IMR-90 (cell line): ENCODE results near the gene PRKAG2. TPM values are rescaled to one million over a fixed set of nuclear protein-coding genes. Genes with fewer than 3 reads are reported as not detected.

Experiments used
- ATAC-seq: fragments of 200-7000 bp; cut with Tn5 transposase; 2 replicates; pipeline ENCODE4 v1.9.1; 2020; ENCODE audit warnings: low read depth, mild to moderate bottlenecking, moderate library complexity
- BruUV-seq: library from RNA; stranded (reverse); fragments of 400-500 nt; replicated peaks from 2 replicates; lab custom pipeline; 2021; lab: Mats Ljungman, UMichigan
- CTCF ChIA-PET: fragments of 300-600 bp; formaldehyde crosslinking; extraction: SDS; loops from one replicate; lab custom pipeline; 2021; ENCODE audit warnings: antibody characterized with exemption; lab: Yijun Ruan, JAX
- POLR2A ChIA-PET: fragments of 300-600 bp; sonication (Branson Sonifier 250); formaldehyde crosslinking; loops from one replicate; lab custom pipeline; 2022; ENCODE audit warnings: antibody characterized with exemption; ENCODE audit not compliant: unreplicated experiment; lab: Charles Lee
- DNase-seq: peaks from one replicate; pipeline ENCODE4 v3.0.0; 2013
- H2AFZ ChIP-seq: replicated peaks from 2 replicates; pipeline ENCODE3; 2013; ENCODE audit warnings: low read length, mild to moderate bottlenecking; ENCODE audit not compliant: poor library complexity
- H2AK5ac ChIP-seq: 2 replicates; pipeline ENCODE4 v1.6.1; 2013; ENCODE audit warnings: low read depth, low read length, inconsistent platforms
- H2AK9ac ChIP-seq: replicated peaks from 2 replicates; pipeline ENCODE3; 2013; ENCODE audit warnings: mild to moderate bottlenecking, low read depth, low read length, moderate library complexity; ENCODE audit not compliant: poor library complexity
- H2BK120ac ChIP-seq: 2 replicates; pipeline ENCODE4 v1.6.1; 2013; ENCODE audit warnings: low read depth, low read length, inconsistent platforms
- H2BK15ac ChIP-seq: 3 replicates; pipeline ENCODE4 v1.6.1; 2013; ENCODE audit warnings: low read depth, low read length, inconsistent platforms
- H2BK20ac ChIP-seq: 2 replicates; pipeline ENCODE4 v1.6.1; 2013; ENCODE audit warnings: low read depth, mild to moderate bottlenecking, inconsistent platforms, low read length, moderate library complexity
- H2BK5ac ChIP-seq: 2 replicates; pipeline ENCODE4 v1.6.1; 2013; ENCODE audit warnings: mild to moderate bottlenecking, low read depth, low read length, inconsistent platforms; ENCODE audit not compliant: poor library complexity, severe bottlenecking
- H3K14ac ChIP-seq: replicated peaks from 2 replicates; pipeline ENCODE4 v1.6.1; 2013; ENCODE audit warnings: low read depth, low read length, inconsistent platforms
- H3K18ac ChIP-seq: 2 replicates; pipeline ENCODE4 v1.6.1; 2013; ENCODE audit warnings: low read depth, low read length, control low read depth
- H3K23ac ChIP-seq: 2 replicates; pipeline ENCODE4 v1.6.1; 2013; ENCODE audit warnings: low read depth, low read length, inconsistent platforms
- H3K27ac ChIP-seq: 2 replicates; pipeline ENCODE4 v1.5.1; 2013; ENCODE audit warnings: mild to moderate bottlenecking, control low read depth, low read length; ENCODE audit not compliant: insufficient read depth
- H3K27me3 ChIP-seq: 2 replicates; pipeline ENCODE4 v1.6.1; 2013; ENCODE audit warnings: low read length; ENCODE audit not compliant: control insufficient read depth, insufficient read depth
- H3K36me3 ChIP-seq: 2 replicates; pipeline ENCODE4 v1.6.1; 2013; ENCODE audit warnings: low read length, mixed read lengths; ENCODE audit not compliant: control insufficient read depth, insufficient read depth
- H3K4ac ChIP-seq: 2 replicates; pipeline ENCODE4 v1.6.1; 2013; ENCODE audit warnings: low read depth, low read length, inconsistent platforms
- H3K4me1 ChIP-seq: 2 replicates; pipeline ENCODE4 v1.6.1; 2013; ENCODE audit warnings: low read length, mixed read lengths; ENCODE audit not compliant: control insufficient read depth, insufficient read depth
- H3K4me2 ChIP-seq: 2 replicates; pipeline ENCODE4 v1.6.1; 2013; ENCODE audit warnings: low read depth, mild to moderate bottlenecking, control low read depth, low read length, moderate library complexity
- H3K4me3 ChIP-seq: 2 replicates; pipeline ENCODE4 v1.5.1; 2013; ENCODE audit warnings: low read depth, mild to moderate bottlenecking, control low read depth, low read length, moderate library complexity; ENCODE audit not compliant: insufficient read depth
- H3K56ac ChIP-seq: 2 replicates; pipeline ENCODE4 v1.6.1; 2013; ENCODE audit warnings: low read length, inconsistent platforms; ENCODE audit not compliant: insufficient read depth; ENCODE audit errors: extremely low read depth
- H3K79me1 ChIP-seq, 2 experiments: 2 replicates each; pipeline ENCODE4 v1.6.1; 2013; ENCODE audit warnings: low read length in 2 of 2, inconsistent platforms in 1 of 2, low read depth in 1 of 2
- H3K9ac ChIP-seq: 2 replicates; pipeline ENCODE4 v1.6.1; 2013; ENCODE audit warnings: low read depth, low read length, control low read depth
- H3K9me1 ChIP-seq: 2 replicates; pipeline ENCODE4 v1.6.1; 2013; ENCODE audit warnings: low read length, inconsistent platforms; ENCODE audit not compliant: insufficient read depth
- H3K9me3 ChIP-seq: 2 replicates; pipeline ENCODE4 v1.6.1; 2013; ENCODE audit warnings: low read length; ENCODE audit not compliant: control insufficient read depth, insufficient read depth
- H4K20me1 ChIP-seq: 2 replicates; pipeline ENCODE4 v1.6.1; 2013; ENCODE audit warnings: low read length, inconsistent platforms; ENCODE audit not compliant: insufficient read depth
- H4K5ac ChIP-seq: 2 replicates; pipeline ENCODE4 v1.6.1; 2013; ENCODE audit warnings: mild to moderate bottlenecking, low read depth, low read length, control low read depth
- H4K8ac ChIP-seq, 2 experiments: 2 replicates each; pipeline ENCODE4 v1.6.1; 2013; ENCODE audit warnings: low read depth in 2 of 2, low read length in 2 of 2, control low read depth in 1 of 2, inconsistent platforms in 1 of 2
- H4K91ac ChIP-seq: 2 replicates; pipeline ENCODE4 v1.6.1; 2013; ENCODE audit warnings: low read depth, low read length, inconsistent platforms; ENCODE audit not compliant: insufficient read depth
- BHLHE40 ChIP-seq: fragments of 150-350 bp; IDR thresholded peaks from 2 replicates; pipeline ENCODE4 v1.6.1; 2016; ENCODE audit warnings: mild to moderate bottlenecking, low read depth, low read length
- CEBPB ChIP-seq: IDR thresholded peaks from 2 replicates; pipeline ENCODE4 v1.6.1; 2012; ENCODE audit warnings: low read depth, low read length, improper control_type of control experiment
- CHD1 ChIP-seq: IDR thresholded peaks from 2 replicates; pipeline ENCODE4 v1.6.1; 2012; ENCODE audit warnings: low read depth, low read length, improper control_type of control experiment
- CTCF ChIP-seq: conservative IDR thresholded peaks from 2 replicates; pipeline ENCODE4 v1.5.1; 2012; ENCODE audit warnings: mild to moderate bottlenecking, low read depth, low read length, improper control_type of control experiment
- ELK1 ChIP-seq: fragments of 150-350 bp; IDR thresholded peaks from 2 replicates; pipeline ENCODE4 v1.6.1; 2016; ENCODE audit warnings: low read depth, mild to moderate bottlenecking, low read length, moderate library complexity, borderline replicate concordance
- MAZ ChIP-seq: IDR thresholded peaks from 2 replicates; pipeline ENCODE4 v1.6.1; 2012; ENCODE audit warnings: low read depth, mild to moderate bottlenecking, low read length, improper control_type of control experiment, moderate library complexity, borderline replicate concordance
- MXI1 ChIP-seq: IDR thresholded peaks from 2 replicates; pipeline ENCODE4 v1.6.1; 2012; ENCODE audit warnings: low read depth, mild to moderate bottlenecking, low read length, moderate library complexity, borderline replicate concordance
- RAD21 ChIP-seq: IDR thresholded peaks from 2 replicates; pipeline ENCODE4 v1.6.1; 2012; ENCODE audit warnings: low read length, improper control_type of control experiment
- RFX5 ChIP-seq: IDR thresholded peaks from 2 replicates; pipeline ENCODE4 v1.8.0; 2012; ENCODE audit warnings: low read depth, mild to moderate bottlenecking, low read length, moderate library complexity
- WGBS, 2 experiments: methylation state at CpG; one replicate each; pipeline versions ENCODE4 v1.1.5 to v1.1.7; 2013; ENCODE audit warnings: missing lambda C conversion rate in 2 of 2; ENCODE audit not compliant: insufficient read length in 1 of 2; ENCODE audit errors: extremely low coverage in 2 of 2; 5-methylcytosine and 5-hydroxymethylcytosine counted together
- dilution Hi-C: fragments of 300-500 bp; cut with HindIII; formaldehyde crosslinking; loops from one replicate; pipeline ENCODE4 v1.14.3; 2018; ENCODE audit warnings: low sequenced_read_pairs; ENCODE audit not compliant: unreplicated experiment
- in situ Hi-C: fragments of 300-500 bp; cut with MboI; formaldehyde crosslinking; loops from 3 replicates; pipeline ENCODE4 v1.14.3; 2019; ENCODE audit warnings: low sequenced_read_pairs, inconsistent platforms, mixed read lengths
- intact Hi-C: fragments of 100-400 bp; cut with micrococcal nuclease; formaldehyde crosslinking; loops from 2 replicates; pipeline ENCODE4 v1.10.0; 2022
- polyA plus RNA-seq, 3 experiments: library from polyadenylated mRNA; depleted of rRNA; stranded (reverse); fragments of >200 nt; gene quantifications; 2 replicates each; pipeline ENCODE4 v1.2.3, GENCODE V29; 2012; ENCODE audit warnings: low replicate concordance in 1 of 3
- total RNA-seq: library from RNA; depleted of rRNA; stranded (reverse); fragments of >200 nt; gene quantifications from 2 replicates; pipeline ENCODE4 v1.2.3, GENCODE V29; 2012
- TF ChIP-seq, protein P1 (sequence below): fragments of 150-350 bp; IDR thresholded peaks from 2 replicates; pipeline ENCODE4 v1.6.1; 2017; ENCODE audit warnings: mild to moderate bottlenecking, antibody characterized with exemption, low read length, low read depth

PRKAG2 gene
- total and polyA plus RNA-seq, 2 of the 4 experiments (the other 2 are of a cell fraction): 15.4 to 21.6 TPM

- no CpG with 5 or more reads among the region's 9 CpGs for WGBS, 2 experiments
- Histone ChIP-seq H3K9me1 (peaks cover 17% of the 10 kb centered on the region), H4K20me1 (no peaks in the 10 kb centered on the region), H3K14ac (peak overlapping the region; percentile 35; the same call in 1 of the 2 replicates), H3K27ac (peak overlapping the region; percentile 35; the same call in 1 of the 2 replicates), H3K4me2 (no peak overlapping the region), H3K36me3 (no peaks in the 10 kb centered on the region), H2BK15ac (peak overlapping the region; percentile 69; the same call in 2 of the 3 replicates), H4K5ac (peak overlapping the region; percentile 76; the same call in 1 of the 2 replicates), H3K9ac (no peak overlapping the region), H3K18ac (peak overlapping the region; percentile 90), H4K8ac (peak overlapping the region in 1 of 2 experiments; percentile 45; a peak in 1 of 4 replicates), H3K4ac (peak overlapping the region; percentile 61; the same call in 1 of the 2 replicates), H3K4me1 (peaks cover 19% of the 10 kb centered on the region), H3K79me1 (peaks cover 0 to 7% of the 10 kb centered on the region in 2 experiments; a peak in 2 of 4 replicates), H2BK5ac (peak overlapping the region; percentile 85), H3K27me3 (no peaks in the 10 kb centered on the region), H3K56ac (no peak overlapping the region), H2AK5ac (peak overlapping the region; percentile 86), H2AFZ (no peak overlapping the region), H4K91ac (peak overlapping the region; percentile 48), H2AK9ac (no peak overlapping the region), H3K23ac (no peak overlapping the region; the same call in 1 of the 2 replicates), H2BK20ac (peak overlapping the region; percentile 82), H3K4me3 (no peak overlapping the region), H2BK120ac (peak overlapping the region; percentile 71), H3K9me3 (peaks cover 5% of the 10 kb centered on the region)
- DNase-seq (no peak), ATAC-seq (no peak)
- dilution Hi-C loops (no loop called here), in situ Hi-C loops (no loop called here), intact Hi-C loops (no loop called here)
- TF ChIP-seq MAZ (no peak), CHD1 (no peak), RAD21 (no peak), RFX5 (no peak), ELK1 (no peak), BHLHE40 (no peak), MXI1 (no peak), CEBPB (no peak), CTCF (no peak)
- TF ChIP-seq, protein P1, sequence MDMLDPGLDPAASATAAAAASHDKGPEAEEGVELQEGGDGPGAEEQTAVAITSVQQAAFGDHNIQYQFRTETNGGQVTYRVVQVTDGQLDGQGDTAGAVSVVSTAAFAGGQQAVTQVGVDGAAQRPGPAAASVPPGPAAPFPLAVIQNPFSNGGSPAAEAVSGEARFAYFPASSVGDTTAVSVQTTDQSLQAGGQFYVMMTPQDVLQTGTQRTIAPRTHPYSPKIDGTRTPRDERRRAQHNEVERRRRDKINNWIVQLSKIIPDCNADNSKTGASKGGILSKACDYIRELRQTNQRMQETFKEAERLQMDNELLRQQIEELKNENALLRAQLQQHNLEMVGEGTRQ: no peak
- POLR2A ChIA-PET: no interaction called here
- BruUV-seq: no TSS peak
- CTCF ChIA-PET: interaction anchor here (1.3 kb wide), 1 partner anchor 29 kb away, joined by 4 read pairs; no protein-coding TSS in a partner anchor
Observed at GRCh38 chr7:151661587-151661986, 215.3 kb downstream of the PRKAG2 start.
